K562 (cell line): ENCODE results near the gene ADRA2B. TPM values are rescaled to one million over a fixed set of nuclear protein-coding genes. Genes with fewer than 3 reads are reported as not detected.

Source experiments
- ATAC-seq: fragments of 200-7000 bp; cut with Tn5 transposase; 3 replicates; pipeline ENCODE4 v1.9.1; 2020; ENCODE audit warnings: moderate library complexity
- BruUV-seq: library from RNA; stranded (reverse); fragments of 400-500 nt; replicated peaks from 2 replicates; lab custom pipeline; 2021; lab: Mats Ljungman, UMichigan
- CTCF ChIA-PET: fragments of 300-600 bp; formaldehyde crosslinking; extraction: SDS; loops from one replicate; lab custom pipeline; 2021; ENCODE audit warnings: low intra/inter-chr PET ratio; lab: Yijun Ruan, JAX
- POLR2A ChIA-PET: fragments of 300-600, 350-650 bp; sonication (Branson Sonifier 250); formaldehyde crosslinking; extraction: SDS; loops from one replicate; lab custom pipeline; 2021; ENCODE audit warnings: antibody characterized with exemption, inconsistent platforms; lab: Yijun Ruan, JAX
- DNase-seq, 4 experiments: peaks; one replicate each; pipeline versions ENCODE4 v3.0.0 to v3.0.0-alpha.2; 2011 to 2018; ENCODE audit warnings: low spot score in 3 of 4, mixed read lengths in 3 of 4; ENCODE audit errors: extremely low read depth in 1 of 4
- FAIRE-seq: peaks from 2 replicates; lab custom pipeline; 2011; peaks lifted over from hg19 to GRCh38; lab: Jason Lieb, UNC
- H2AFZ ChIP-seq: 2 replicates; pipeline ENCODE4 v1.6.0; 2011; ENCODE audit warnings: low read depth, low read length, control low read depth, inconsistent platforms
- H3K27ac ChIP-seq: fragments of 200-600 bp; 3 replicates; pipeline ENCODE4 v1.8.0; 2011; ENCODE audit warnings: low read depth, mild to moderate bottlenecking, control low read depth, inconsistent platforms, low read length, moderate library complexity, mixed read lengths; ENCODE audit errors: extremely low read depth
- H3K27me3 ChIP-seq, 2 experiments: fragments of 300-600 bp in 1 of 2; 2 replicates in 1 of 2; 3 replicates in 1 of 2; pipeline versions ENCODE4 v1.6.0 to v1.8.0; 2011; ENCODE audit warnings: inconsistent platforms in 2 of 2, low read length in 2 of 2, mild to moderate bottlenecking in 1 of 2, mixed read lengths in 1 of 2, moderate library complexity in 1 of 2; ENCODE audit not compliant: control insufficient read depth in 2 of 2, insufficient read depth in 2 of 2
- H3K36me3 ChIP-seq: fragments of 300-600 bp; 3 replicates; pipeline ENCODE4 v1.8.0; 2011; ENCODE audit warnings: mild to moderate bottlenecking, low read length, inconsistent platforms; ENCODE audit not compliant: control insufficient read depth, insufficient read depth
- H3K4me1 ChIP-seq, 2 experiments: fragments of 200-600 bp in 1 of 2; replicated peaks in 1 of 2; 2 replicates in 1 of 2; 3 replicates in 1 of 2; pipeline versions ENCODE4 v1.5.1 to v1.8.0; 2011; ENCODE audit warnings: inconsistent platforms in 2 of 2, low read length in 2 of 2, mild to moderate bottlenecking in 1 of 2, mixed read lengths in 1 of 2, moderate library complexity in 1 of 2; ENCODE audit not compliant: control insufficient read depth in 2 of 2, insufficient read depth in 2 of 2
- H3K4me2 ChIP-seq: 2 replicates; pipeline ENCODE4 v1.6.1; 2011; ENCODE audit warnings: low read length, control low read depth, inconsistent platforms, mixed read lengths; ENCODE audit not compliant: insufficient read depth
- H3K4me3 ChIP-seq: fragments of 200-600 bp; sonication (generic), shearing (Covaris generic); 2 replicates; pipeline ENCODE4 v1.5.1; 2016; ENCODE audit warnings: control low read depth, inconsistent platforms
- H3K79me2 ChIP-seq: fragments of 200-600 bp; 3 replicates; pipeline ENCODE4 v1.8.0; 2011; ENCODE audit warnings: low read length, inconsistent platforms; ENCODE audit not compliant: control insufficient read depth, insufficient read depth
- H3K9ac ChIP-seq, 2 experiments: 2 replicates each; pipeline versions ENCODE4 v1.6.0 to v1.6.1; 2011; ENCODE audit warnings: low read depth in 2 of 2, low read length in 2 of 2, control low read depth in 1 of 2, inconsistent platforms in 1 of 2, mild to moderate bottlenecking in 1 of 2, mixed read lengths in 1 of 2; ENCODE audit not compliant: insufficient read depth in 1 of 2
- H3K9me1 ChIP-seq: one replicate; pipeline ENCODE4 v1.6.0; 2011; ENCODE audit warnings: inconsistent platforms, mild to moderate bottlenecking, low read length, moderate library complexity; ENCODE audit not compliant: control insufficient read depth, insufficient read depth
- H3K9me3 ChIP-seq: replicated peaks from 2 replicates; pipeline ENCODE4 v1.5.1; 2011; ENCODE audit warnings: low read depth, low read length, inconsistent platforms; ENCODE audit not compliant: control insufficient read depth, insufficient read depth
- H4K20me1 ChIP-seq: replicated peaks from 2 replicates; pipeline ENCODE4 v1.6.1; 2011; ENCODE audit warnings: low read length, inconsistent platforms, mixed read lengths; ENCODE audit not compliant: control insufficient read depth, insufficient read depth
- SFPQ ChIP-seq: fragments of 200-400 bp; formaldehyde crosslinking; IDR thresholded peaks from 2 replicates; pipeline ENCODE4 v1.6.1; 2017; ENCODE audit warnings: mild to moderate bottlenecking, low read depth, low read length, moderate library complexity
- ZNF282 ChIP-seq: sonication (generic); formaldehyde crosslinking; IDR thresholded peaks from 2 replicates; pipeline ENCODE4 v1.8.1; 2023; ENCODE audit warnings: missing genetic modification reagents
- WGBS: fragments of 100-300 bp; shearing (Covaris generic); methylation state at CpG from one replicate; pipeline ENCODE4 v1.1.6; 2016; ENCODE audit warnings: low coverage, mixed read lengths; ENCODE audit not compliant: insufficient coverage; ENCODE audit errors: missing lambda C conversion rate; 5-methylcytosine and 5-hydroxymethylcytosine counted together
- in situ Hi-C: fragments of 300-500 bp; cut with MboI; formaldehyde crosslinking; loops from 4 replicates; pipeline ENCODE4 v1.15.0; 2018; ENCODE audit warnings: inconsistent platforms, mixed read lengths
- intact Hi-C: fragments of 100-400 bp; cut with micrococcal nuclease; formaldehyde crosslinking; loops from 2 replicates; pipeline ENCODE4 v1.14.2; 2022
- polyA plus RNA-seq, 8 experiments: library from polyadenylated mRNA; depleted of rRNA in 4 of 8; stranded (reverse) in 5 of 8; unstranded in 3 of 8; fragments of >200 nt; fragmentation: Nextera tagmentation in 2 of 8; fragmentation: Illumina TruSeq in 1 of 8; extraction: Ambion mirVana in 2 of 8; extraction: Trizol in 1 of 8; gene quantifications; 2 replicates each; pipeline versions ENCODE4 v1.2.1 to v1.2.3, GENCODE V29; 2011 to 2014; ENCODE audit warnings: inconsistent platforms in 1 of 8, missing spikeins in 1 of 8
- total RNA-seq, 7 experiments: library from RNA; depleted of rRNA in 6 of 7; stranded (reverse); fragments of >200 nt in 6 of 7; fragmentation: Illumina TruSeq in 2 of 7; extraction: Trizol in 2 of 7; gene quantifications; 2 replicates each; pipeline versions ENCODE4 v1.2.1 to v1.2.3, GENCODE V29; 2011 to 2021; ENCODE audit warnings: low replicate concordance in 1 of 7

ADRA2B gene
- total and polyA plus RNA-seq, 9 of the 15 experiments (the other 6 are each of a cell fraction or from before 2014, with no cell fraction given), result not detected

GRCh38 chr2:96102596-96103186 lies 13.7 kb downstream of the ADRA2B start:
- H3K9me1 ChIP-seq, result no peaks in the 10 kb centered on the region
- no peak for TF ChIP-seq ZNF282
- TF ChIP-seq SFPQ, result no peak
- TF ChIP-seq, all 486 proteins: peak for 0
- no peak overlapping the region for H3K4me3 ChIP-seq
- DNase-seq, result no peak
- no peaks in the 10 kb centered on the region for H3K36me3 ChIP-seq
- ChIA-PET CTCF (no interaction called here), POLR2A (interaction anchor here (0.7 to 1.0 kb wide), 2 partner anchors 10 to 76 kb away, joined by 3 to 4 read pairs; no protein-coding TSS in a partner anchor)
- no peak overlapping the region for H3K27ac ChIP-seq
- in situ Hi-C loops (no loop called here), intact Hi-C loops (no loop called here)
- no peak overlapping the region for H3K4me2 ChIP-seq
- H3K9me3 ChIP-seq, result no peaks in the 10 kb centered on the region
- peaks cover 0 to 8% of the 10 kb centered on the region in 2 experiments; a peak in 1 of 5 replicates for H3K4me1 ChIP-seq
- ATAC-seq, result no peak
- peaks cover 3% of the 10 kb centered on the region; the same call in 1 of the 2 replicates for H4K20me1 ChIP-seq
- no peak overlapping the region for H2AFZ ChIP-seq
- H3K79me2 ChIP-seq, result no peaks in the 10 kb centered on the region
- 3% methylated on average over 14 of the region's 15 CpGs for WGBS
- no peak overlapping the region for H3K9ac ChIP-seq
- peaks cover 0 to 26% of the 10 kb centered on the region in 2 experiments; a peak in 3 of 5 replicates for H3K27me3 ChIP-seq
- FAIRE-seq, result no peak
- BruUV-seq, result no TSS peak
